HG03139 (cell line): Measurements from ENCODE around the gene SDK2.
"Not testable (repeated sequence)": the region's sequence is repeated elsewhere in the genome, so short reads cannot be mapped to it uniquely, and the experiment has no call there.

Experiments
- ATAC-seq: cut with Tn5 transposase; IDR thresholded peaks from one replicate; pipeline ENCODE4 v1.9.1; 2021; ENCODE audit not compliant: unreplicated experiment

Gene SDK2

GRCh38 chr17:73379826-73380225 is 264.4 kb downstream of the SDK2 start:
- no peak for ATAC-seq

GRCh38 chr17:73378974-73379470 is 265.2 kb downstream of the SDK2 start:
- ATAC-seq: no peak

GRCh38 chr17:73376636-73377035 is 267.6 kb downstream of the SDK2 start:
- no peak for ATAC-seq

- ATAC-seq: no peak
These were observed 268.1 kb downstream of the SDK2 start for GRCh38 chr17:73376152-73376551.

GRCh38 chr17:73371836-73372235 is 272.4 kb downstream of the SDK2 start:
- no peak for ATAC-seq

GRCh38 chr17:73371285-73371684 is 273.0 kb downstream of the SDK2 start:
- no peak for ATAC-seq

GRCh38 chr17:73369817-73370490 is 274.3 kb downstream of the SDK2 start:
- ATAC-seq: not testable (repeated sequence)

- no peak for ATAC-seq
These were observed 275.1 kb downstream of the SDK2 start for GRCh38 chr17:73369111-73369521.

- ATAC-seq: no peak
These were observed 276.1 kb downstream of the SDK2 start for GRCh38 chr17:73368085-73368631.

GRCh38 chr17:73365906-73366623 is 278.2 kb downstream of the SDK2 start:
- ATAC-seq: no peak

GRCh38 chr17:73365301-73365874 is 278.9 kb downstream of the SDK2 start:
- ATAC-seq: no peak

GRCh38 chr17:73364155-73364522 is 280.1 kb downstream of the SDK2 start:
- no peak for ATAC-seq

- ATAC-seq: no peak
These were observed 280.6 kb downstream of the SDK2 start for GRCh38 chr17:73363442-73364154.

GRCh38 chr17:73362697-73363096 is 281.5 kb downstream of the SDK2 start:
- ATAC-seq: no peak

- ATAC-seq: no peak
These were observed 283.1 kb downstream of the SDK2 start for GRCh38 chr17:73360961-73361761.

GRCh38 chr17:73359987-73360410 is 284.2 kb downstream of the SDK2 start:
- ATAC-seq: no peak

- ATAC-seq: no peak
These were observed 284.9 kb downstream of the SDK2 start for GRCh38 chr17:73359352-73359751.

GRCh38 chr17:73358668-73359067 is 285.6 kb downstream of the SDK2 start:
- ATAC-seq: no peak

- no peak for ATAC-seq
These were observed 286.3 kb downstream of the SDK2 start for GRCh38 chr17:73357981-73358380.

GRCh38 chr17:73357318-73357717 is 286.9 kb downstream of the SDK2 start:
- ATAC-seq: no peak
